ENCODE results near the gene DPP8. TPM values are rescaled to one million over a fixed set of nuclear protein-coding genes. Genes with fewer than 3 reads are reported as not detected.

Gene DPP8
- total and polyA plus RNA-seq, 2 donors (not counting 3 experiments of a cell fraction or from before 2014, with no cell fraction given): 12.1 to 35.3 TPM

DNA sequence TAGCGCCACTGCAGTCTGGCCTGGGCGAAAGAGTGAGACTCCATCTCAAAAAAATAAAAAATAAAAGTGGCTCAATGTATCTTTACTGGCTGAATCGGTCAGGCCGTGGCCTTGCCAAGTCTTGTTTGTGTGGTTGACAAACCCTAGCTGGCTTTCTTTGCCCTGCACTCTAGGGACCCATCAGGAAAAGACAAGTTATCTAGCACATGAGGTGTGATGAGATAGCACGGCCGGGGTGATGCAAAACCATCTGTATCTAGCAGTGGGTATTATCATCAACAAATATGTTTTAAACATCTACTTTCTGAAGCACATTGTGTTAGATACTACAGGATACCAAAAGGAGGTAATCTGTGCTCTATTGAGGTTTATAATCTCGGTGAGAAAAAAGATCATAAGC lies 3.9 kb upstream of the DPP8 start:
- Histone ChIP-seq H3K4me1 (ENCODE audit: control insufficient read depth, extremely low read depth, insufficient read depth, low read length) (peaks cover 15% of the 10 kb centered on the region), H3K9ac (replicated peaks; ENCODE audit: extremely low read depth, insufficient read depth, low read length) (no peak overlapping the region), H4K20me1 (replicated peaks; ENCODE audit: control insufficient read depth, extremely low read depth, insufficient read depth, low read length) (no peaks in the 10 kb centered on the region), H3K9me3 (replicated peaks; ENCODE audit: control insufficient read depth, insufficient read depth, low read length) (no peaks in the 10 kb centered on the region), H3K79me2 (ENCODE audit: control insufficient read depth, insufficient read depth, low read length) (peaks cover 6% of the 10 kb centered on the region), H3K4me2 (ENCODE audit: insufficient read depth, low read length) (no peak overlapping the region), H2AFZ (ENCODE audit: low read depth, low read length) (no peak overlapping the region), H3K27ac (ENCODE audit: insufficient read depth, low read depth, low read length) (no peak overlapping the region), H3K27me3 (ENCODE audit: control insufficient read depth in 2 of 2, insufficient read depth in 2 of 2, low read length in 2 of 2) (no peaks in the 10 kb centered on the region), H3K36me3 (ENCODE audit: control insufficient read depth in 2 of 2, extremely low read depth in 1 of 2, insufficient read depth in 2 of 2, low read length in 2 of 2) (no peaks in the 10 kb centered on the region), H3K9me1 (replicated peaks; ENCODE audit: control insufficient read depth, extremely low read depth, insufficient read depth, low read length) (no peaks in the 10 kb centered on the region), H3K4me3 (replicated peaks in 1 of 3; ENCODE audit: insufficient read depth in 1 of 3, low read depth in 1 of 3, low read length in 3 of 3) (no peak overlapping the region)
- DNase-seq (ENCODE audit: low read depth, low spot score) (no peak), FAIRE-seq (no peak)
- BruUV-seq (replicated peaks): no TSS peak
- intact Hi-C loops (cut with micrococcal nuclease): no loop called here
- TF ChIP-seq, protein P1, sequence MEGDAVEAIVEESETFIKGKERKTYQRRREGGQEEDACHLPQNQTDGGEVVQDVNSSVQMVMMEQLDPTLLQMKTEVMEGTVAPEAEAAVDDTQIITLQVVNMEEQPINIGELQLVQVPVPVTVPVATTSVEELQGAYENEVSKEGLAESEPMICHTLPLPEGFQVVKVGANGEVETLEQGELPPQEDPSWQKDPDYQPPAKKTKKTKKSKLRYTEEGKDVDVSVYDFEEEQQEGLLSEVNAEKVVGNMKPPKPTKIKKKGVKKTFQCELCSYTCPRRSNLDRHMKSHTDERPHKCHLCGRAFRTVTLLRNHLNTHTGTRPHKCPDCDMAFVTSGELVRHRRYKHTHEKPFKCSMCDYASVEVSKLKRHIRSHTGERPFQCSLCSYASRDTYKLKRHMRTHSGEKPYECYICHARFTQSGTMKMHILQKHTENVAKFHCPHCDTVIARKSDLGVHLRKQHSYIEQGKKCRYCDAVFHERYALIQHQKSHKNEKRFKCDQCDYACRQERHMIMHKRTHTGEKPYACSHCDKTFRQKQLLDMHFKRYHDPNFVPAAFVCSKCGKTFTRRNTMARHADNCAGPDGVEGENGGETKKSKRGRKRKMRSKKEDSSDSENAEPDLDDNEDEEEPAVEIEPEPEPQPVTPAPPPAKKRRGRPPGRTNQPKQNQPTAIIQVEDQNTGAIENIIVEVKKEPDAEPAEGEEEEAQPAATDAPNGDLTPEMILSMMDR (IDR thresholded peaks at IDR 0.05; ENCODE audit: extremely low read depth in 1 of 2, insufficient read depth in 1 of 2, low read depth in 1 of 2, low read length in 2 of 2): no peak
- TF ChIP-seq MYC (IDR thresholded peaks at IDR 0.05; ENCODE audit: low read depth, low read length): no peak
- ChIA-PET POLR2A (no interaction called here), CTCF (no interaction called here)
- dilution Hi-C loops (cut with MboI; ENCODE audit: extremely low pct_ligation_motif_present, low sequenced_read_pairs): no loop called here

DNA sequence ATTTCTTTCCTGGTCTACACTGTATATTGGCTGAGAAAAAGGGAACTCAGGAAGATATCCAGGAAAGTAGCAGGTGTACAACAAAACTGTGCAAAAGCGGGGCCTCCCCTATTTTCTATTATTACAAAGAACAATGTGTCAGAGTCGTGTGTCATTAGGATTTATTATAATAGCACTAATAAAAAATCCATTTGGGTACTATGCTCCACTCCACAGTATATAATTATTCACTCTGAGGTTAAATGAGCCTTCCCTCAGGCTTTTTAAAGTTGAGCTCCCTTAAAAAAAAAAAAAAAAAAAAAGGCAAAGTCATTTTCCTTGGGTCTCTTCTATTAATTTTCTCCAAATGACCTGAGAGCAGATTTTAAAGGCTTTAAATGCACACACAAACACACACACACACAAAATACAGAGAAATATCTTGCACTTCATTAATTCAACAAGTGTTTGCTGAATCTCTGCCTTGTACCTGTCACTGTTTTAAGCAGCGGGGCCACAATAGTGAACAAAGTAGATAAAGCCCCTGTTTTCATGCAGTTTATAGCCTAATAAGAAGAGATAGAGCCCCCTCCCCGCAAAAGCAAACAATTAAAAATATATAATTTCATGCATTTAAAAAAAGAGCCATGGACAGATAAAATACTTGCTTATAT lies 1.3 kb upstream of the DPP8 start:
- Histone ChIP-seq H3K4me2 (ENCODE audit: insufficient read depth, low read length) (no peak overlapping the region), H3K4me3 (replicated peaks in 1 of 3; ENCODE audit: insufficient read depth in 1 of 3, low read depth in 1 of 3, low read length in 3 of 3) (no peak overlapping the region), H3K36me3 (ENCODE audit: control insufficient read depth in 2 of 2, extremely low read depth in 1 of 2, insufficient read depth in 2 of 2, low read length in 2 of 2) (no peaks in the 10 kb centered on the region), H4K20me1 (replicated peaks; ENCODE audit: control insufficient read depth, extremely low read depth, insufficient read depth, low read length) (peaks cover 2% of the 10 kb centered on the region), H3K9me3 (replicated peaks; ENCODE audit: control insufficient read depth, insufficient read depth, low read length) (no peaks in the 10 kb centered on the region), H3K4me1 (ENCODE audit: control insufficient read depth, extremely low read depth, insufficient read depth, low read length) (peaks cover 13% of the 10 kb centered on the region), H3K9me1 (replicated peaks; ENCODE audit: control insufficient read depth, extremely low read depth, insufficient read depth, low read length) (no peaks in the 10 kb centered on the region), H3K79me2 (ENCODE audit: control insufficient read depth, insufficient read depth, low read length) (peaks cover 30% of the 10 kb centered on the region), H3K27ac (ENCODE audit: insufficient read depth, low read depth, low read length) (no peak overlapping the region), H3K27me3 (ENCODE audit: control insufficient read depth in 2 of 2, insufficient read depth in 2 of 2, low read length in 2 of 2) (no peaks in the 10 kb centered on the region), H2AFZ (ENCODE audit: low read depth, low read length) (no peak overlapping the region), H3K9ac (replicated peaks; ENCODE audit: extremely low read depth, insufficient read depth, low read length) (no peak overlapping the region)
- ChIA-PET POLR2A (no interaction called here), CTCF (interaction anchor here (2.1 kb wide), 1 partner anchor 72 kb away, joined by 5 read pairs; no protein-coding TSS in a partner anchor)
- dilution Hi-C loops (cut with MboI; ENCODE audit: extremely low pct_ligation_motif_present, low sequenced_read_pairs) (no loop called here), intact Hi-C loops (cut with micrococcal nuclease) (no loop called here)
- FAIRE-seq (no peak), DNase-seq (ENCODE audit: low read depth, low spot score) (no peak)
- no peak for TF ChIP-seq JUN (IDR thresholded peaks at IDR 0.05; ENCODE audit: borderline replicate concordance, insufficient read depth, insufficient read length, low read depth)
- no peak for TF ChIP-seq FOS (IDR thresholded peaks at IDR 0.05; ENCODE audit: borderline replicate concordance, insufficient read depth, low read length)
- no peak for TF ChIP-seq POLR2A (IDR thresholded peaks at IDR 0.05; ENCODE audit: low read depth, low read length)
- BruUV-seq (replicated peaks): no TSS peak

All from endothelial cell of umbilical vein (primary cell).